Esophagus muscularis mucosa (tissue), 4 donors: ENCODE results near the gene KCNQ1. TPM values are rescaled to one million over a fixed set of nuclear protein-coding genes. Genes with fewer than 3 reads are reported as not detected.

Experiments used
- DNase-seq: peaks from one replicate; pipeline ENCODE4 v3.0.0-alpha.2; 2017; ENCODE audit errors: extremely low spot score
- H3K27ac ChIP-seq, 4 donors: fragments of 200-600 bp; sonication (generic); replicated peaks in 1 of 4; 1 replicate in 3 of 4; 2 replicates in 1 of 4; pipeline ENCODE4 v1.5.1; 2016 to 2019; ENCODE audit warnings: mild to moderate bottlenecking in 1 of 4
- H3K27me3 ChIP-seq, 4 donors: fragments of 200-600 bp; sonication (generic); one replicate each; pipeline versions ENCODE4 v1.5.1 to v1.6.0; 2016 to 2019
- H3K36me3 ChIP-seq, 4 donors: fragments of 200-600 bp; sonication (generic); one replicate each; pipeline ENCODE4 v1.5.1; 2016 to 2019
- H3K4me1 ChIP-seq, 4 donors: fragments of 200-600 bp; sonication (generic); one replicate each; pipeline ENCODE4 v1.5.1; 2016 to 2019
- H3K4me3 ChIP-seq, 4 donors: fragments of 200-600 bp; sonication (generic); 1 replicate in 2 of 4; 2 replicates in 2 of 4; pipeline ENCODE4 v1.5.1; 2016 to 2019; ENCODE audit warnings: mild to moderate bottlenecking in 4 of 4, moderate library complexity in 1 of 4
- H3K9me3 ChIP-seq, 4 donors: fragments of 200-600 bp; sonication (generic); 1 replicate in 3 of 4; 2 replicates in 1 of 4; pipeline ENCODE4 v1.5.1; 2016 to 2019
- CTCF ChIP-seq, 3 experiments: fragments of 200-600 bp in 2 of 3; fragments of 450-650 bp in 1 of 3; sonication (generic) in 2 of 3; IDR thresholded peaks; one replicate each; pipeline ENCODE4 v1.5.1; 2017 to 2019; ENCODE audit warnings: antibody characterized with exemption in 3 of 3, mild to moderate bottlenecking in 2 of 3, moderate library complexity in 1 of 3
- EP300 ChIP-seq: sonication (generic); formaldehyde crosslinking; IDR thresholded peaks from one replicate; pipeline ENCODE4 v1.6.1; 2017; ENCODE audit warnings: antibody characterized with exemption
- POLR2A ChIP-seq: fragments of 450-650 bp; IDR thresholded peaks from one replicate; pipeline ENCODE4 v1.6.1; 2017; ENCODE audit warnings: antibody characterized with exemption, moderate library complexity, mild to moderate bottlenecking, low read depth
- POLR2AphosphoS5 ChIP-seq, 2 donors: sonication (generic); formaldehyde crosslinking; IDR thresholded peaks; one replicate each; pipeline ENCODE4 v1.6.1; 2017; ENCODE audit warnings: antibody characterized with exemption in 2 of 2
- WGBS: methylation state at CpG from one replicate; pipeline ENCODE4 v1.1.5; 2018; 5-methylcytosine and 5-hydroxymethylcytosine counted together
- intact Hi-C: fragments of 100-400 bp; cut with DNase I; formaldehyde crosslinking; loops from one replicate; pipeline ENCODE4 v1.15.1; 2023
- total RNA-seq, 4 donors: library from RNA; depleted of rRNA; stranded (reverse); fragments of >200 nt; gene quantifications; one replicate each; pipeline versions ENCODE4 v1.1.0 to v1.2.1, GENCODE V29; 2016

KCNQ1 gene
- total RNA-seq, 4 donors from 2014 or later = 2.1 to 5.9 (median 4.3) TPM

- Histone ChIP-seq H3K4me3 (no peak overlapping the region), H3K27ac (no peak overlapping the region), H3K27me3 (peaks cover 0 to 63% (median under 1%) of the 10 kb centered on the region in 4 donors), H3K9me3 (no peaks in the 10 kb centered on the region), H3K4me1 (peaks cover 0 to 14% (median 2%) of the 10 kb centered on the region in 4 donors), H3K36me3 (no peaks in the 10 kb centered on the region)
- WGBS = 54% methylated on average over 20 of the region's 20 CpGs
- DNase-seq = no peak
- TF ChIP-seq POLR2AphosphoS5 (IDR thresholded peaks at IDR 0.05) (no peak), POLR2A (no peak), CTCF (IDR thresholded peaks at IDR 0.05) (no peak), EP300 (no peak)
- intact Hi-C loops = no loop called here
Observed at GRCh38 chr11:2452321-2453012, 7.7 kb downstream of the KCNQ1 start.

GRCh38 chr11:2453436-2453835 is 8.6 kb downstream of the KCNQ1 start:
- no peak for DNase-seq

GRCh38 chr11:2458321-2458720 is 13.5 kb downstream of the KCNQ1 start:
- TF ChIP-seq POLR2AphosphoS5 (IDR thresholded peaks at IDR 0.05) (no peak), POLR2A (no peak), CTCF (IDR thresholded peaks at IDR 0.05) (no peak), EP300 (no peak)
- 83% methylated on average over 11 of the region's 13 CpGs for WGBS
- H3K4me1 ChIP-seq = peaks cover 0 to 19% (median 0%) of the 10 kb centered on the region in 4 donors
- no peaks in the 10 kb centered on the region for H3K36me3 ChIP-seq
- H3K9me3 ChIP-seq = no peaks in the 10 kb centered on the region
- H3K27ac ChIP-seq = no peak overlapping the region
- intact Hi-C loops = no loop called here
- peaks cover 0 to 9% (median 0%) of the 10 kb centered on the region in 4 donors for H3K27me3 ChIP-seq
- no peak overlapping the region for H3K4me3 ChIP-seq
- no peak for DNase-seq

More at GRCh38 chr11:2453436-2453835, 8.6 kb downstream of the KCNQ1 start:
- Histone ChIP-seq H3K9me3 (no peaks in the 10 kb centered on the region), H3K4me1 (peaks cover 0 to 7% (median 0%) of the 10 kb centered on the region in 4 donors), H3K27ac (no peak overlapping the region), H3K27me3 (peaks cover 0 to 53% (median 0%) of the 10 kb centered on the region in 4 donors), H3K36me3 (no peaks in the 10 kb centered on the region), H3K4me3 (no peak overlapping the region)
- intact Hi-C loops = no loop called here
- no peak for TF ChIP-seq EP300
- no peak for TF ChIP-seq POLR2A
- no peak for TF ChIP-seq CTCF (IDR thresholded peaks at IDR 0.05)
- no peak for TF ChIP-seq POLR2AphosphoS5 (IDR thresholded peaks at IDR 0.05)
- 91% methylated on average over 5 of the region's 5 CpGs for WGBS

GRCh38 chr11:2459016-2459725 is 14.4 kb downstream of the KCNQ1 start:
- Histone ChIP-seq H3K27me3 (peaks cover 0 to 7% (median 0%) of the 10 kb centered on the region in 4 donors), H3K4me3 (no peak overlapping the region), H3K27ac (no peak overlapping the region), H3K9me3 (no peaks in the 10 kb centered on the region), H3K36me3 (no peaks in the 10 kb centered on the region), H3K4me1 (peaks cover 0 to 22% (median 0%) of the 10 kb centered on the region in 4 donors)
- TF ChIP-seq EP300 (no peak), POLR2A (no peak), POLR2AphosphoS5 (IDR thresholded peaks at IDR 0.05) (no peak), CTCF (IDR thresholded peaks at IDR 0.05) (no peak)
- 71% methylated on average over 18 of the region's 20 CpGs for WGBS
- no peak for DNase-seq
- intact Hi-C loops = no loop called here
